BLaER1 treated with 17β-estradiol and CSF1 and Interleukin-3, amounts not matched to agents 10 nM and 100 nM (cell line): ENCODE measurements around the gene UBXN6.

Experiments
- H3K27ac ChIP-seq, 11 experiments: shearing (Covaris generic); formaldehyde crosslinking; 2 replicates each; pipeline ENCODE4 v1.8.1; 2022
- H3K27me3 ChIP-seq, 11 experiments: shearing (Covaris generic); formaldehyde crosslinking; 2 replicates each; pipeline ENCODE4 v1.8.1; 2022
- H3K36me3 ChIP-seq, 11 experiments: shearing (Covaris generic); formaldehyde crosslinking; 2 replicates each; pipeline ENCODE4 v1.8.1; 2022
- H3K4me1 ChIP-seq, 10 experiments: shearing (Covaris generic); formaldehyde crosslinking; 2 replicates each; pipeline ENCODE4 v1.8.1; 2022
- H3K4me2 ChIP-seq, 11 experiments: shearing (Covaris generic); formaldehyde crosslinking; 2 replicates each; pipeline ENCODE4 v1.8.1; 2022
- H3K4me3 ChIP-seq, 10 experiments: shearing (Covaris generic); formaldehyde crosslinking; 2 replicates each; pipeline ENCODE4 v1.8.1; 2022
- H3K9ac ChIP-seq, 11 experiments: shearing (Covaris generic); formaldehyde crosslinking; 2 replicates each; pipeline ENCODE4 v1.8.1; 2022
- H3K9me3 ChIP-seq, 11 experiments: shearing (Covaris generic); formaldehyde crosslinking; replicated peaks in 1 of 11; 2 replicates each; pipeline ENCODE4 v1.8.1; 2022
- H4K20me1 ChIP-seq, 11 experiments: shearing (Covaris generic); formaldehyde crosslinking; 2 replicates each; pipeline ENCODE4 v1.8.1; 2022
- Cebpa-rat ChIP-seq, 11 experiments: shearing (Covaris generic); IDR thresholded peaks; 2 replicates each; pipeline ENCODE4 v1.8.1; 2022

The UBXN6 gene

DNA sequence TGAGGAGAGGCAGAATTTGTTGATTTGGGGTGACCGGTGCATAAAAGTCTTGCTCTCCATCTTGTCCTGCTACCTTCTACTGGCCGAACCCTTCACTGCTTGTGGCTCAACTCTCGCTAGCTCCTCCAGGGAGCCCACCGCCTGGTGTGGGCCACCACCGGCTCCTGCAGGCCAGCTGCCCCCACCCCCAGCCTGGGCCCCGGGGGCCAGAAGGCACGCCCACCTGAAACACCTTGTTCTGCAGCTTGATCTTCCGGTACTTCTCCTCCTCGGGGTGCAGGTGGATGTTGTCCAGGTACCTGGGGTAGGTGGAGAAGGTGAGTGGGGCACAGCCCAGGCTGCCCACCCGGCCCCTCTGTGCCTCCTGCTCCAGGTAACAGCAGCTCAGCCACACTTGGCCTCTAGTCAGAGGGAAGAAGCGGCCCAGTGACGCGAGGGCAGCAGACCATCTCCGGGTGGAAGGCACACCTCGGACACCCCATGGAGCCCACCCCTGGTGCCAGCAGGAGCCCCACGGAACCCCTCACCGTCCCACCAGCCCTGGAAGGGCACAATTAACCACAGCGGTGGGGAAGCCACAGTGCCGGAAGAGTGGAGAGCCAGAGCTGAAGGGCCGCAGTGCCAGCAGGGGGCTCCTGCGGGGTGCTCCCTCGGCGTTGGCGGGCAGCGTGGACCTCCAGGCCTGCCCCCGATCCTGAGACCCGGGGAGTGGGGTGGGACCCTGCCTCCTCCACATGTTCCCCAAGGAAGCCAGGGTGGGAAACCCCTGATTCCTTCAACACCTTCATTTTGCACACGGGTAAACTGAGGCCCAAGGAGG, 10.1 kb downstream of the UBXN6 start:
- Histone ChIP-seq H3K9me3 (no peaks in the 10 kb centered on the region), H3K27me3 (no peaks in the 10 kb centered on the region), H3K4me1 (peaks cover 5 to 17% (median 7%) of the 10 kb centered on the region in 10 experiments; a peak in 19 of 20 replicates), H3K4me2 (no peak overlapping the region), H3K27ac (no peak overlapping the region), H3K36me3 (peaks cover 88 to 100% (median 98%) of the 10 kb centered on the region in 11 experiments), H3K9ac (no peak overlapping the region), H4K20me1 (peaks cover 39 to 100% (median 86%) of the 10 kb centered on the region in 11 experiments; a peak in 21 of 22 replicates), H3K4me3 (no peak overlapping the region)
- no peak for TF ChIP-seq Cebpa-rat (IDR thresholded peaks at IDR 0.05)

DNA sequence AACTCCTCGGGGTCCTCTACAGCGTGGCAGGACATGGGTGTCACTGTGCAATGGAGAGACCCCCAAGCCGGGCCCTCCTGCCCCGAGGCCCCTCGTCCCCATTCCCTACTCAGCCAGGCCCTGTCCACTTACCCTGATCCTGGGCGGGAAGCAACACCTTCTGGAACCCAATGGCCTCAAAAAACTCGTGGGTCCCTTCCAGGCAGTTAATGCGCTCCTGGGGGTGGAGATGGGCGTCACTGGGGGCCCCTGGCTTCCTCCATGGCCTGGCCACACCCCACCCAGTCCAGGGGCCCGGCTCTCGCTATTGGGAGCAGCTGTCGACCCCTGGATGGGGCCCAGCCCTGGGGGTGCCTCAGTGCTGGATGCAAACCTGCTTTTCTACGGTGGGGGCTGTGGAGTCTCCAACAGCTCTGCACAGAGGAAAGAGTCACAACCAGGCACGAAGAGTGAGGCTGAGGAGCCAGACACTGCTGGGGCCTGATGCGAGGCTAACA, 10.8 kb downstream of the UBXN6 start:
- Histone ChIP-seq H3K4me1 (peaks cover 0 to 13% (median 0%) of the 10 kb centered on the region in 10 experiments; a peak in 7 of 20 replicates), H3K27ac (no peak overlapping the region), H3K9ac (no peak overlapping the region), H3K4me3 (no peak overlapping the region), H3K36me3 (peaks cover 81 to 100% (median 98%) of the 10 kb centered on the region in 11 experiments), H3K27me3 (no peaks in the 10 kb centered on the region), H4K20me1 (peaks cover 40 to 100% (median 86%) of the 10 kb centered on the region in 11 experiments; a peak in 19 of 22 replicates), H3K9me3 (no peaks in the 10 kb centered on the region), H3K4me2 (no peak overlapping the region)
- TF ChIP-seq Cebpa-rat (IDR thresholded peaks at IDR 0.05) = no peak

DNA sequence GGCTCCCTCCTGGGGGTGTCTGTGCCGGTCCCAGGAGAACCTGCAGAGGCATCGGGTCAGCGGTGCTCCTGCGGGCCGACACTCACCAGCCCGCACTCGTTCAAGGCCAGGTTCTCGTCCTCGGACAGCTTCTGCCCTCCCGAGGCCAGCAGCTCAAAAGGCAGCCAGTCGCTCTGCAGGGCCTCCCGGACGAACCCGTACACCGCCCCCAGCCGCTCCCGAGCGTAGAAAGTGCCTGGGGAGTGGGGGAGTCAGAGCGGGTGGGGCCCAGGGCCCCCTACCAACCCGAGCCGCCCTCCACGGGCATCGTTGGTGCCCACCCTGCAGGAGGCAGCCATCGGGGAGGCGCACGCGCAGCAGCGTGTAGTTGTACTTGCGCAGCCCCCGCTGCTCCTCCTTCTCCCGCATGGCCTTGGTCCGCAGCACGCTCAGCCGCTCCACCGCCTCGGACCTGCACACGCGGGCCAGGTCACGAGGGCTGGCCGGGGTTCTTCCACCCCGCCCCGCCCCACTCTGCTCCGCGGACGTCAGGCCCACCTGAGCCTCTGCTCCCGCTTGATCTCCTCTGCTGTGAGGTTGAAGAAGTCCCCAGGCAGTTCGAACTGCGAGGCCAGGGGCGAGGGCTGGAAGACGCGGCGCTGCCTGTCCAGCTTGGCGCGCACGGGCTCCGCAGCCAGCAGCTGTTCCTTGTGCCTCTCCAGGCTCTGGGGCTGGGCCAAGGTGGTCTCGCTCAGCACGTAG, 11.5 kb downstream of the UBXN6 start:
- Histone ChIP-seq H3K27me3 (no peaks in the 10 kb centered on the region), H4K20me1 (peaks cover 39 to 97% (median 80%) of the 10 kb centered on the region in 11 experiments; a peak in 19 of 22 replicates), H3K27ac (no peak overlapping the region), H3K4me1 (peaks cover 0 to 13% (median 0%) of the 10 kb centered on the region in 10 experiments; a peak in 7 of 20 replicates), H3K36me3 (peaks cover 74 to 100% (median 97%) of the 10 kb centered on the region in 11 experiments), H3K4me3 (no peak overlapping the region), H3K9ac (no peak overlapping the region), H3K4me2 (no peak overlapping the region), H3K9me3 (no peaks in the 10 kb centered on the region)
- no peak for TF ChIP-seq Cebpa-rat (IDR thresholded peaks at IDR 0.05)

DNA sequence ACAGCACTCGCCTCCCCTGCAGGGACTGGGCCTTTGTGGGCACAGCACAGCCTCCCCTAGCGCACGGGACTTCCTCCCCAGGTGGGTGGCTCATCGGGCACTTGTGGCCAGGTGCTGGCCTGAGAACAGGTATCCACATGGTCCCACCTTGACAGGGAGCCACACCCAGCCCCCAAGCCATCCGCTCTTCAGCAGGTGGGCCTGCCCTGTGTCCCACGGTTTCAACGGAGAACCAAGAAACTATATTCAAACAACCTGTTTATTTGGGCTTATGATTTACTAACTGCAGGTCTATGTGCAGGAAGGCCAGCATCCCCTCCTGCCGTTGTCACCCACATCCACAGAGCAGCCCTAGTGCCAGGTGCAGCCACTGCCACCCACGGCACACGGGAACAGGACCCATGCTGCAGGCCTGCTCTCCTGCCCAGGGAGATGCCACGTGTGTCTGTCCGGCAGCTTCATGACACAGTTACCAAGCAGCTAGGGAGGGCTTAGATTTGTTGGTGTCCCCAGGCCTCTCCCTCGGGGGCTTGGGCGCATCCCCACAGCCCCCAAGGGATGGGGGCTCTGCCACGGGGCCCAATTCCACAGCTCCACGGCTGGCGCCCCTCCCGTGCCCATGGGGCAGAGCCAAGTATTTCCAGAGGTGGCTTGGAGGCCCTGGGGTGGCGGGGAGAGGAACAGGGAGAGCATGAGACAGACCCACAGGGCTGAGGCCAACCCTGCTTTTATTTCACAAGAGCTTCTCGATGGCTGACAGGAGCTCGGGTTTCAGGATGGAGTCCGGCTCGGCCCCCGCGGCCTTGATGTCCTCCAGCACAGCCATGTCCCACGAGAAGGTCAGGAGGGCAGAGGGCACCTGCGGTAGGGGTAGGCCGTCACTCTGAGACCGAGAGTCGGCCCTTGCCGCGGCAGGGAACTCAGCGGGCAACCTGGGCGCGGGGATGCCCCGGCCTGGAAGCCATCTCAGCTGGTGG, 12.5 kb downstream of the UBXN6 start:
- TF ChIP-seq Cebpa-rat (IDR thresholded peaks at IDR 0.05) = no peak
- Histone ChIP-seq H3K36me3 (peaks cover 68 to 100% (median 97%) of the 10 kb centered on the region in 11 experiments), H3K9ac (peak overlapping the region in 6 of 11 experiments; percentile 9 to 41 (median 18); a peak in 4 of 22 replicates), H3K4me2 (no peak overlapping the region), H3K4me1 (peaks cover 0 to 13% (median 0%) of the 10 kb centered on the region in 10 experiments; a peak in 5 of 20 replicates), H3K27me3 (no peaks in the 10 kb centered on the region), H3K27ac (0 out of 22 replicates have a peak overlapping the region, but pooled peaks of 2 of the 11 experiments have one; percentile 31 to 40), H3K9me3 (no peaks in the 10 kb centered on the region), H3K4me3 (no peak overlapping the region), H4K20me1 (peaks cover 37 to 97% (median 83%) of the 10 kb centered on the region in 11 experiments; a peak in 19 of 22 replicates)

DNA sequence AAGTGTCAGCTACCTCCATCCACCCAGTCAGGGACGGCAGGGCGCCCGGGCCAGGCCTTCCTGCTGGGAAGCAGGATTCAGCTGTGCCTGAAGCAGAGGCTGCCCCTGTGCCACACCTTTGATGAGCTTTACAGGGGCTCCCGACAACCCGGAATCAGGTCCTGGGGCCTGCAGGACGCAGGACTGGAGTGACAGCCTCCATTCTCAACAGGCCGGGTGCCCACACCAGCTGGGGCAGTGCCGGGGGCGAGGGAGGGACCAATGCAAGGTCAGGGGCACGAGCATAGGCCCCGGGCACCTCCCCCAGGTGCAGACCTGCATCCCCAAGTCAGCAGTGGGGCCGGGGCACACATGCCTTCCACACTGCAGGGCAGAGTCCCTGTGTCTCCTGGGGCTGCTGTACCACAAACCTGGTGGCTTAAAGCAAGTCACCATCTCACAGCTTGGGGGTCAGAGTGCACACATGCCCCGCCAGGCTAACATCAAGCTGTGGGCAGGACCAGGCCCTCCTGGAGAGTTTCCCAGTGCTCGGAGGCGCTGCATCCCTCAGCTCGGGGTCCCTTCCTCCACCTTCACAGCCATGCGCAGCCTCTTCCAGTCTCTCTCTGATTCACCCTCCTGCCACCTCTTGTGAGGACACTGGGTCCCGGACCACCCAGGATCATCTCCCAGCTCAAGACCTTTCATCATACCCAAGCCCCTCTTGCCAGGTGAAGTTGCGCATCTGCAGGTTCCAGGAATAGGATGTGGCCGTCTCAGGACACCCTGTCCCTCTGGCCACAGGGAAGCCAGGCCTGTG, 13.4 kb downstream of the UBXN6 start:
- no peak overlapping the region for H3K4me2 ChIP-seq
- no peaks in the 10 kb centered on the region for H3K9me3 ChIP-seq
- peaks cover 68 to 100% (median 98%) of the 10 kb centered on the region in 11 experiments for H3K36me3 ChIP-seq
- H3K4me1 ChIP-seq = peaks cover 0 to 13% (median 0%) of the 10 kb centered on the region in 10 experiments; a peak in 5 of 20 replicates
- H3K4me3 ChIP-seq = no peak overlapping the region
- no peak overlapping the region for H3K27ac ChIP-seq
- H3K9ac ChIP-seq = peak overlapping the region in 2 of 11 experiments; percentile 10 to 41; a peak in 2 of 22 replicates
- no peak for TF ChIP-seq Cebpa-rat (IDR thresholded peaks at IDR 0.05)
- peaks cover 44 to 99% (median 87%) of the 10 kb centered on the region in 11 experiments; a peak in 19 of 22 replicates for H4K20me1 ChIP-seq
- no peaks in the 10 kb centered on the region for H3K27me3 ChIP-seq

DNA sequence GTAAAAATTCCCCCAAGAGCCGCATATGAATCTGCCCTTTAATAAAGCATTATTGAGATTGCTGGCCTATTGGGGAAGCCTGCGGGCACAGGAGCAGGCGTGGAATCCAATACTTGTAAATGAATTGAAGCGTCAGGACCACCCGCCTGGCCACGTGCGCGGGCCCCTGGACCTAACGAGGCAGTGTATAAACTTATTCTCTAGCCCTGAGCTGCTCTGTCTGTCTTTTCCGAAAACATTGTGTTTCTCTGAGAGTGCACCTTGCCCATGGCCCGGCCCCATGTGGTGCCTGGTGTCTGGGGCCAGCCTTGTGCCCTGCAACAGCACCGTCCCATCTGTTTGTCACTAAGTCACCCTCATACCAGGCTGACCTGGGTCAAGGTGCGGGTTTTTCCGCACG, 14.4 kb downstream of the UBXN6 start:
- Histone ChIP-seq H3K36me3 (peaks cover 60 to 100% (median 97%) of the 10 kb centered on the region in 11 experiments), H4K20me1 (peaks cover 35 to 93% (median 81%) of the 10 kb centered on the region in 11 experiments; a peak in 18 of 22 replicates), H3K4me3 (no peak overlapping the region), H3K9me3 (no peaks in the 10 kb centered on the region), H3K9ac (no peak overlapping the region), H3K27ac (no peak overlapping the region), H3K4me2 (no peak overlapping the region), H3K27me3 (no peaks in the 10 kb centered on the region), H3K4me1 (peaks cover 0 to 13% (median 0%) of the 10 kb centered on the region in 10 experiments; a peak in 5 of 20 replicates)
- no peak for TF ChIP-seq Cebpa-rat (IDR thresholded peaks at IDR 0.05)

DNA sequence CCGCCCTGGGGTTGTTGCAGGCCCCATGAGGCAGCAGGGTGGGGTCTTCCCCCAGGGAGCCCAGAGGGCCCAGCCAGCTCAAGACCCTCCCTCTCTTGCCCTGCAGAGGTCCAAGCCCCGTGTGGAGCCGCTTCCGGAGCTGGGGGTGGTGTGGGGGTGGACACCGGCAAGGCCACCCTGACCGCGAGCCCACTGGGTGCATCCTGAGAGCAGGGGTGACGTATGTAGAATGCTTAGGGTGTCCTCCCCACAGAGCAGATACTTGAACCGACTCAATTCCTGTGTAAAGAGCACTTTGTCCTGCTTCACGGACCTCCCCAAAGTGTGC, 14.8 kb downstream of the UBXN6 start:
- peaks cover 56 to 100% (median 97%) of the 10 kb centered on the region in 11 experiments for H3K36me3 ChIP-seq
- H3K4me3 ChIP-seq = no peak overlapping the region
- TF ChIP-seq Cebpa-rat (IDR thresholded peaks at IDR 0.05) = no peak
- peaks cover 0 to 13% (median 0%) of the 10 kb centered on the region in 10 experiments; a peak in 5 of 20 replicates for H3K4me1 ChIP-seq
- peak overlapping the region in 1 of 11 experiments; percentile 15; a peak in 1 of 22 replicates for H3K27ac ChIP-seq
- peaks cover 31 to 92% (median 79%) of the 10 kb centered on the region in 11 experiments; a peak in 18 of 22 replicates for H4K20me1 ChIP-seq
- H3K4me2 ChIP-seq = peak overlapping the region in 3 of 11 experiments; percentile 18 to 29 (median 29); a peak in 3 of 22 replicates
- no peaks in the 10 kb centered on the region for H3K9me3 ChIP-seq
- H3K27me3 ChIP-seq = no peaks in the 10 kb centered on the region
- no peak overlapping the region for H3K9ac ChIP-seq
